HepG2 (cell line): ENCODE measurements around the gene MS4A10. TPM values are rescaled to one million over a fixed set of nuclear protein-coding genes. Genes with fewer than 3 reads are reported as not detected.

ENCODE experiments used
- ATAC-seq: fragments of 200-7000 bp; cut with Tn5 transposase; 3 replicates; pipeline ENCODE4 v1.9.1; 2020; ENCODE audit warnings: mild to moderate bottlenecking, moderate library complexity
- BruUV-seq: library from RNA; stranded (reverse); fragments of 400-500 nt; replicated peaks from 2 replicates; lab custom pipeline; 2021; lab: Mats Ljungman, UMichigan
- CTCF ChIA-PET: fragments of 300-600 bp; formaldehyde crosslinking; extraction: SDS; loops from one replicate; lab custom pipeline; 2021; ENCODE audit warnings: low total read pairs, inconsistent platforms, low intra/inter-chr PET ratio; lab: Yijun Ruan, JAX
- POLR2A ChIA-PET: fragments of 350-600 bp; sonication (Branson Sonifier 250); formaldehyde crosslinking; loops from one replicate; lab custom pipeline; 2020; ENCODE audit warnings: antibody characterized with exemption, inconsistent platforms; lab: Yijun Ruan, JAX
- DNase-seq: peaks from one replicate; pipeline ENCODE4 v3.0.0-alpha.2; 2015; ENCODE audit warnings: low spot score
- FAIRE-seq: peaks from 3 replicates; lab custom pipeline; 2011; peaks lifted over from hg19 to GRCh38; lab: Jason Lieb, UNC
- H2AFZ ChIP-seq: one replicate; pipeline ENCODE4 v1.6.1; 2011; ENCODE audit warnings: low read length, inconsistent platforms
- H3K27ac ChIP-seq: fragments of 300-600 bp; 3 replicates; pipeline ENCODE4 v1.8.0; 2011; ENCODE audit warnings: mixed run types, mild to moderate bottlenecking, mixed read lengths, low read length, inconsistent platforms; ENCODE audit not compliant: insufficient read depth; ENCODE audit errors: extremely low read length
- H3K27me3 ChIP-seq, 2 experiments: fragments of 200-600 bp in 1 of 2; 2 replicates in 1 of 2; 3 replicates in 1 of 2; pipeline versions ENCODE4 v1.6.0 to v1.8.0; 2011; ENCODE audit warnings: low read length in 2 of 2, mild to moderate bottlenecking in 2 of 2, moderate library complexity in 2 of 2, inconsistent platforms in 1 of 2; ENCODE audit not compliant: insufficient read depth in 2 of 2, control insufficient read depth in 1 of 2
- H3K36me3 ChIP-seq, 2 experiments: fragments of 200-600 bp in 1 of 2; replicated peaks in 1 of 2; 2 replicates in 1 of 2; 3 replicates in 1 of 2; pipeline versions ENCODE4 v1.5.1 to v1.8.0; 2011; ENCODE audit warnings: low read length in 2 of 2, inconsistent platforms in 1 of 2; ENCODE audit not compliant: insufficient read depth in 2 of 2, control insufficient read depth in 1 of 2
- H3K4me1 ChIP-seq: 2 replicates; pipeline ENCODE4 v1.5.1; 2012; ENCODE audit warnings: low read length, inconsistent platforms; ENCODE audit not compliant: insufficient read depth
- H3K4me2 ChIP-seq: 2 replicates; pipeline ENCODE4 v1.6.0; 2011; ENCODE audit warnings: low read depth, low read length, inconsistent platforms
- H3K4me3 ChIP-seq, 3 experiments: fragments of 200-600 bp in 1 of 3; sonication (generic), shearing (Covaris generic) in 1 of 3; replicated peaks in 1 of 3; 2 replicates each; pipeline ENCODE4 v1.5.1; 2011 to 2016; ENCODE audit warnings: low read length in 3 of 3, inconsistent platforms in 2 of 3, low read depth in 2 of 3, mild to moderate bottlenecking in 2 of 3, control low read depth in 1 of 3, mixed read lengths in 1 of 3; ENCODE audit not compliant: insufficient read depth in 1 of 3
- H3K79me2 ChIP-seq: one replicate; pipeline ENCODE4 v1.6.1; 2011; ENCODE audit warnings: low read length, inconsistent platforms; ENCODE audit not compliant: insufficient read depth
- H3K9ac ChIP-seq: 2 replicates; pipeline ENCODE4 v1.6.0; 2011; ENCODE audit warnings: mild to moderate bottlenecking, low read depth, low read length, inconsistent platforms; ENCODE audit not compliant: insufficient read depth
- H3K9me3 ChIP-seq: 2 replicates; pipeline ENCODE4 v1.5.1; 2012; ENCODE audit warnings: mild to moderate bottlenecking, low read length
- H4K20me1 ChIP-seq: 2 replicates; pipeline ENCODE4 v1.6.0; 2011; ENCODE audit warnings: inconsistent platforms, mild to moderate bottlenecking, low read length, moderate library complexity; ENCODE audit not compliant: insufficient read depth
- FOXK1 ChIP-seq: sonication (generic); formaldehyde crosslinking; IDR thresholded peaks from 2 replicates; pipeline ENCODE4 v1.4.0; 2020; ENCODE audit warnings: low read depth, missing genetic modification reagents, borderline replicate concordance
- KLF9 ChIP-seq: IDR thresholded peaks from 2 replicates; pipeline ENCODE4 v1.6.1; 2016; ENCODE audit warnings: low read depth
- THAP9 ChIP-seq: sonication (generic); formaldehyde crosslinking; IDR thresholded peaks from 2 replicates; pipeline ENCODE4; 2020; ENCODE audit warnings: missing genetic modification reagents, mild to moderate bottlenecking, borderline replicate concordance
- TOE1 ChIP-seq: sonication (generic); formaldehyde crosslinking; IDR thresholded peaks from 2 replicates; pipeline ENCODE4 v1.4.0; 2020; ENCODE audit warnings: mild to moderate bottlenecking, missing genetic modification reagents
- YEATS4 ChIP-seq: sonication (generic); formaldehyde crosslinking; IDR thresholded peaks from 2 replicates; pipeline ENCODE4 v1.4.0; 2020; ENCODE audit warnings: missing genetic modification reagents, borderline replicate concordance
- WGBS: methylation state at CpG from one replicate; pipeline ENCODE4 v1.1.6; 2017; ENCODE audit warnings: low lambda C conversion rate; 5-methylcytosine and 5-hydroxymethylcytosine counted together
- in situ Hi-C: cut with HindIII; loops from 2 replicates; pipeline ENCODE4 v1.10.0; 2017; ENCODE audit warnings: low pct_unique_long_range_greater_than_20kb; ENCODE audit not compliant: extremely low pct_ligation_motif_present
- intact Hi-C: fragments of 100-400 bp; cut with micrococcal nuclease; formaldehyde crosslinking; loops from one replicate; pipeline ENCODE4 v1.10.0; 2022; ENCODE audit not compliant: unreplicated experiment
- polyA plus RNA-seq, 8 experiments: library from polyadenylated mRNA; depleted of rRNA in 3 of 8; stranded (reverse) in 7 of 8; unstranded in 1 of 8; fragments of >200 nt; fragmentation: Illumina TruSeq in 4 of 8; extraction: Trizol in 4 of 8; gene quantifications; 2 replicates each; pipeline versions ENCODE4 v1.2.1 to v1.2.3, GENCODE V29; 2011 to 2016; ENCODE audit warnings: low read depth in 4 of 8, missing spikeins in 1 of 8, mixed read lengths in 1 of 8; ENCODE audit not compliant: insufficient read depth in 1 of 8
- total RNA-seq, 5 experiments: library from RNA; depleted of rRNA; stranded (reverse); fragments of >200 nt; fragmentation: Illumina TruSeq; extraction: Trizol; gene quantifications; 2 replicates each; pipeline ENCODE4 v1.2.3, GENCODE V29; 2016; ENCODE audit warnings: low read depth in 1 of 5
- TF ChIP-seq, protein P1 (sequence below): IDR thresholded peaks from 2 replicates; pipeline ENCODE4 v1.6.1; 2016; ENCODE audit warnings: missing compliant biosample characterization, missing genetic modification reagents, borderline replicate concordance

MS4A10 gene
- total and polyA plus RNA-seq, 2 of the 13 experiments (the other 11 are each of a cell fraction or from before 2014, with no cell fraction given) = not detected

DNA sequence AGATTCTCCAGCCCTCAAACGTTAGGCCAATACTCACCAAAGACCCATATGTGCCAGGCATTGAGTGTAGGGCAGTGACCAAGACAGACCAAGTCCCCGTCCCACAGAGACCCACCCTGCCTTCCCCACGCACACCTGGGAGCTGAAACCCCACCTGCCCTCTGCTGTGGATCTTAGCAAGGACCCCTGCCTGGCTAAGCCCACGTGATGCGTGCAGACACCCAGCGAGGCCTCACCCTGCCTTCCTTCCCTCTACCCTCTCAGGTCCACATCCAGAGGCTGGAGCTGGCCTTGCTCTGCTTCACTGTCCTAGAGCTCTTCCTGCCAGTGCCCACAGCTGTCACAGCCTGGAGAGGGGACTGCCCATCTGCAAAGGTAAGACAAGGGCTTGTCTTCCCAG lies 10.2 kb downstream of the MS4A10 start:
- Histone ChIP-seq H3K79me2 (no peaks in the 10 kb centered on the region), H3K9me3 (no peaks in the 10 kb centered on the region), H3K27ac (no peak overlapping the region), H2AFZ (no peak overlapping the region), H3K4me2 (no peak overlapping the region), H3K36me3 (no peaks in the 10 kb centered on the region), H3K4me3 (no peak overlapping the region), H3K9ac (no peak overlapping the region), H3K4me1 (no peaks in the 10 kb centered on the region), H4K20me1 (no peaks in the 10 kb centered on the region), H3K27me3 (peaks cover 0 to 11% of the 10 kb centered on the region in 2 experiments; a peak in 3 of 5 replicates)
- FAIRE-seq (no peak), DNase-seq (no peak), ATAC-seq (no peak)
- in situ Hi-C loops = no loop called here
- POLR2A ChIA-PET = no interaction called here
- WGBS = 14% methylated on average over 5 of the region's 6 CpGs
- intact Hi-C loops = no loop called here
- no TSS peak for BruUV-seq
- CTCF ChIA-PET = no interaction called here
- TF ChIP-seq TOE1 (no peak), YEATS4 (CRISPR knock-in tag) (no peak), FOXK1 (no peak), KLF9 (no peak), THAP9 (CRISPR knock-in tag) (no peak)
- TF ChIP-seq, protein P1, sequence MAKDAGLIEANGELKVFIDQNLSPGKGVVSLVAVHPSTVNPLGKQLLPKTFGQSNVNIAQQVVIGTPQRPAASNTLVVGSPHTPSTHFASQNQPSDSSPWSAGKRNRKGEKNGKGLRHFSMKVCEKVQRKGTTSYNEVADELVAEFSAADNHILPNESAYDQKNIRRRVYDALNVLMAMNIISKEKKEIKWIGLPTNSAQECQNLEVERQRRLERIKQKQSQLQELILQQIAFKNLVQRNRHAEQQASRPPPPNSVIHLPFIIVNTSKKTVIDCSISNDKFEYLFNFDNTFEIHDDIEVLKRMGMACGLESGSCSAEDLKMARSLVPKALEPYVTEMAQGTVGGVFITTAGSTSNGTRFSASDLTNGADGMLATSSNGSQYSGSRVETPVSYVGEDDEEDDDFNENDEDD (CRISPR knock-in tag) = no peak
